Panc1 (cell line): ENCODE measurements around the gene CCDC15.

Experiments used
- CTCF ChIP-seq: fragments of 450-650 bp; IDR thresholded peaks from 2 replicates; pipeline ENCODE4 v1.5.1; 2017; ENCODE audit warnings: mild to moderate bottlenecking
- POLR2AphosphoS5 ChIP-seq: IDR thresholded peaks from 2 replicates; pipeline ENCODE4 v1.6.1; 2012; ENCODE audit warnings: mild to moderate bottlenecking, low read depth, low read length, moderate library complexity
- REST ChIP-seq, 2 experiments: IDR thresholded peaks; 2 replicates each; pipeline ENCODE4 v1.6.1; 2011 to 2012; ENCODE audit warnings: low read depth in 2 of 2, control low read depth in 1 of 2, low read length in 1 of 2, mild to moderate bottlenecking in 1 of 2, moderate library complexity in 1 of 2; ENCODE audit not compliant: insufficient read depth in 1 of 2
- SIN3A ChIP-seq: IDR thresholded peaks from 2 replicates; pipeline ENCODE4 v1.6.1; 2012; ENCODE audit warnings: low read depth, mild to moderate bottlenecking, low read length, moderate library complexity, borderline replicate concordance; ENCODE audit not compliant: insufficient read depth
- TCF7L2 ChIP-seq: IDR thresholded peaks from 2 replicates; pipeline ENCODE4 v1.6.1; 2011; ENCODE audit warnings: mild to moderate bottlenecking, low read depth, low read length, inconsistent platforms

GRCh38 chr11:125005491-125005890, 51.5 kb downstream of the CCDC15 start:
- TF ChIP-seq CTCF (no peak), POLR2AphosphoS5 (no peak), REST (IDR thresholded peaks at IDR 0.05; ENCODE audit: insufficient read depth in 1 of 2, low read depth in 2 of 2, low read length in 1 of 2) (no peak), SIN3A (no peak), TCF7L2 (no peak)
